Astrocyte (in vitro differentiated cells and primary cell): ENCODE data around the gene SLC36A3. TPM values are rescaled to one million over a fixed set of nuclear protein-coding genes. Genes with fewer than 3 reads are reported as not detected.

Source experiments
- DNase-seq: peaks from one replicate; pipeline ENCODE4 v3.0.0-alpha.2; 2010; ENCODE audit warnings: low read depth
- FAIRE-seq: peaks from 2 replicates; lab custom pipeline; 2011; peaks lifted over from hg19 to GRCh38; lab: Jason Lieb, UNC
- H2AFZ ChIP-seq: 2 replicates; pipeline ENCODE4 v1.6.0; 2012; ENCODE audit warnings: low read depth, low read length, inconsistent platforms
- H3K27ac ChIP-seq: 2 replicates; pipeline ENCODE4 v1.5.1; 2011; ENCODE audit warnings: low read depth, low read length, inconsistent platforms
- H3K27me3 ChIP-seq: 2 replicates; pipeline ENCODE4 v1.6.0; 2011; ENCODE audit warnings: low read length, inconsistent platforms; ENCODE audit not compliant: insufficient read depth
- H3K36me3 ChIP-seq: 2 replicates; pipeline ENCODE4 v1.5.1; 2011; ENCODE audit warnings: low read length, inconsistent platforms; ENCODE audit not compliant: insufficient read depth
- H3K4me1 ChIP-seq: 2 replicates; pipeline ENCODE4 v1.5.1; 2011; ENCODE audit warnings: low read length, inconsistent platforms; ENCODE audit not compliant: insufficient read depth
- H3K4me2 ChIP-seq: 2 replicates; pipeline ENCODE4 v1.6.0; 2012; ENCODE audit warnings: low read length, inconsistent platforms
- H3K4me3 ChIP-seq: 2 replicates; pipeline ENCODE4 v1.5.1; 2011; ENCODE audit warnings: low read depth, mild to moderate bottlenecking, low read length, inconsistent platforms; ENCODE audit not compliant: insufficient read depth
- H3K79me2 ChIP-seq: 2 replicates; pipeline ENCODE4 v1.6.0; 2012; ENCODE audit warnings: mild to moderate bottlenecking, low read length, inconsistent platforms; ENCODE audit not compliant: insufficient read depth
- H3K9ac ChIP-seq: 2 replicates; pipeline ENCODE4 v1.6.0; 2012; ENCODE audit warnings: mild to moderate bottlenecking, low read length, inconsistent platforms
- H3K9me3 ChIP-seq: 2 replicates; pipeline ENCODE4 v1.5.1; 2012; ENCODE audit warnings: low read depth, mild to moderate bottlenecking, low read length, inconsistent platforms; ENCODE audit not compliant: insufficient read depth
- H4K20me1 ChIP-seq: 2 replicates; pipeline ENCODE4 v1.6.0; 2012; ENCODE audit warnings: low read length, inconsistent platforms; ENCODE audit not compliant: insufficient read depth
- H3K27ac Mint-ChIP-seq: one replicate; pipeline ENCODE4 v1.8.0; 2021; ENCODE audit warnings: mild to moderate bottlenecking, mixed read lengths; ENCODE audit not compliant: unreplicated experiment
- H3K27me3 Mint-ChIP-seq: one replicate; pipeline ENCODE4 v1.8.0; 2021; ENCODE audit warnings: low read depth, mixed read lengths; ENCODE audit not compliant: unreplicated experiment
- H3K36me3 Mint-ChIP-seq: one replicate; pipeline ENCODE4 v1.8.0; 2021; ENCODE audit warnings: low read depth, mixed read lengths; ENCODE audit not compliant: unreplicated experiment
- H3K4me1 Mint-ChIP-seq: one replicate; pipeline ENCODE4 v1.8.0; 2021; ENCODE audit warnings: low read depth, mixed read lengths; ENCODE audit not compliant: unreplicated experiment
- H3K4me3 Mint-ChIP-seq: one replicate; pipeline ENCODE4 v1.8.0; 2021; ENCODE audit warnings: mild to moderate bottlenecking, moderate library complexity, mixed read lengths; ENCODE audit not compliant: unreplicated experiment
- H3K9me3 Mint-ChIP-seq: one replicate; pipeline ENCODE4 v1.8.0; 2021; ENCODE audit warnings: mild to moderate bottlenecking, mixed read lengths; ENCODE audit not compliant: unreplicated experiment
- EZH2 ChIP-seq: IDR thresholded peaks from 2 replicates; pipeline ENCODE4 v1.6.1; 2012; ENCODE audit warnings: mild to moderate bottlenecking, low read length, inconsistent platforms; ENCODE audit not compliant: insufficient read depth
- total RNA-seq: library from RNA; stranded (reverse); gene quantifications from 2 replicates; pipeline ENCODE4 v1.2.1, GENCODE V29; 2021
- TF ChIP-seq, protein P1 (sequence below): IDR thresholded peaks from 2 replicates; pipeline ENCODE4 v1.5.1; 2011; ENCODE audit warnings: low read depth, mild to moderate bottlenecking, inconsistent platforms, low read length, moderate library complexity; ENCODE audit not compliant: insufficient read depth

SLC36A3 gene
- total RNA-seq, 1 donor from 2014 or later = not detected

DNA sequence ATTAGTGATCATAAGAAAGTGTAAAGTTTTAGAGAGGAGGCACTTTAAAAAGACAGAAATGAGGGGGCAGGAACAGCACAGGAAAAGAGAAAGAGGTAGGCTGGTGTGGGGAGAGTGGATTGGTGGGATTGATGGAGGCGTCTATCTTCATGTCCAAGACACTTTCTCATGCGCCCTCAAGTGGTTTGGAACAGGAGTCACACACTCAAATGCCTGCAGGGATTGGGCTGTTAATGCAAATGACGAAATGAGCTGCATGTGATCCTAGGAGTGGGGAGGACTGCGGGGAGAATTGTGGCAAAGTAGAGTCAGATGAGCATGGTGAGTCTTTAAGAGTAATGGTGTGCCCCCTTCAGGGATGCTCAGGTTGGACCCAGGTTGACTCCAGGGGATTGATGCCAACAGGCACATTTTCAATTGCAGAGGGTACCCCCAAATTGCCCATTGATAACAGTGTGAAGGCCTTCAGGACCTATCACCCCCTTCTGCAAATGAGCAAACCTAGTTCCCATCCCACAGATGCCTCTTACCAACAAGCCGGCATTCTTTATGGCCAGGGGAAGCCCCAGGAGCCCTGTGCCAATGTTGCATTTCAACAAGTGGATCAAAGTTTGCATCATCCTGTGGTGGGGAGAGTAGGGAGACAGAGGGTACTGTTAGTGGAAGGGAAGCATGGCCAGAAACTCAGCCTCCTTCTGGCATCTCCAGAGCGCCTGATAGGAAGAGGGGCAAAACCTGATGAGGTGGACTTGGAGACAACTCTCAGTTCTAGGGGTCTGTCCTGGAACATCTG lies 5.3 kb downstream of the SLC36A3 start:
- H3K36me3 ChIP-seq = no peaks in the 10 kb centered on the region
- H4K20me1 ChIP-seq = no peaks in the 10 kb centered on the region
- H3K4me3 ChIP-seq = no peak overlapping the region
- H3K9me3 ChIP-seq = no peaks in the 10 kb centered on the region
- H3K4me1 ChIP-seq = no peaks in the 10 kb centered on the region
- TF ChIP-seq, protein P1, sequence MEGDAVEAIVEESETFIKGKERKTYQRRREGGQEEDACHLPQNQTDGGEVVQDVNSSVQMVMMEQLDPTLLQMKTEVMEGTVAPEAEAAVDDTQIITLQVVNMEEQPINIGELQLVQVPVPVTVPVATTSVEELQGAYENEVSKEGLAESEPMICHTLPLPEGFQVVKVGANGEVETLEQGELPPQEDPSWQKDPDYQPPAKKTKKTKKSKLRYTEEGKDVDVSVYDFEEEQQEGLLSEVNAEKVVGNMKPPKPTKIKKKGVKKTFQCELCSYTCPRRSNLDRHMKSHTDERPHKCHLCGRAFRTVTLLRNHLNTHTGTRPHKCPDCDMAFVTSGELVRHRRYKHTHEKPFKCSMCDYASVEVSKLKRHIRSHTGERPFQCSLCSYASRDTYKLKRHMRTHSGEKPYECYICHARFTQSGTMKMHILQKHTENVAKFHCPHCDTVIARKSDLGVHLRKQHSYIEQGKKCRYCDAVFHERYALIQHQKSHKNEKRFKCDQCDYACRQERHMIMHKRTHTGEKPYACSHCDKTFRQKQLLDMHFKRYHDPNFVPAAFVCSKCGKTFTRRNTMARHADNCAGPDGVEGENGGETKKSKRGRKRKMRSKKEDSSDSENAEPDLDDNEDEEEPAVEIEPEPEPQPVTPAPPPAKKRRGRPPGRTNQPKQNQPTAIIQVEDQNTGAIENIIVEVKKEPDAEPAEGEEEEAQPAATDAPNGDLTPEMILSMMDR = peak; percentile 19
- no peak for TF ChIP-seq EZH2
- Mint-ChIP-seq H3K4me1 (peaks cover 2% of the 10 kb centered on the region), H3K27me3 (peaks cover 16% of the 10 kb centered on the region), H3K4me3 (no peak overlapping the region), H3K9me3 (peaks cover 2% of the 10 kb centered on the region), H3K36me3 (no peaks in the 10 kb centered on the region), H3K27ac (no peak overlapping the region)
- H3K27me3 ChIP-seq = peaks cover 7% of the 10 kb centered on the region
- H3K9ac ChIP-seq = no peak overlapping the region
- no peak overlapping the region for H2AFZ ChIP-seq
- DNase-seq (no peak), FAIRE-seq (no peak)
- H3K79me2 ChIP-seq = no peaks in the 10 kb centered on the region
- H3K27ac ChIP-seq = no peak overlapping the region
- H3K4me2 ChIP-seq = no peak overlapping the region

GRCh38 chr5:151296974-151297373 lies 6.6 kb downstream of the SLC36A3 start:
- H3K27me3 ChIP-seq = peaks cover 7% of the 10 kb centered on the region
- Mint-ChIP-seq H3K4me3 (no peak overlapping the region), H3K4me1 (peaks cover 2% of the 10 kb centered on the region), H3K36me3 (no peaks in the 10 kb centered on the region), H3K27ac (no peak overlapping the region), H3K9me3 (peaks cover 2% of the 10 kb centered on the region), H3K27me3 (peaks cover 12% of the 10 kb centered on the region)
- H2AFZ ChIP-seq = no peak overlapping the region
- no peak for TF ChIP-seq EZH2
- TF ChIP-seq, protein P1 = no peak
- no peak overlapping the region for H3K9ac ChIP-seq
- no peak overlapping the region for H3K4me2 ChIP-seq
- no peaks in the 10 kb centered on the region for H3K9me3 ChIP-seq
- no peaks in the 10 kb centered on the region for H4K20me1 ChIP-seq
- H3K79me2 ChIP-seq = no peaks in the 10 kb centered on the region
- H3K4me3 ChIP-seq = no peak overlapping the region
- no peak for DNase-seq
- H3K27ac ChIP-seq = no peak overlapping the region
- H3K4me1 ChIP-seq = no peaks in the 10 kb centered on the region
- no peaks in the 10 kb centered on the region for H3K36me3 ChIP-seq
- FAIRE-seq = no peak

GRCh38 chr5:151296478-151296830 lies 7.1 kb downstream of the SLC36A3 start:
- no peak overlapping the region for H3K9ac ChIP-seq
- no peak for FAIRE-seq
- H4K20me1 ChIP-seq = no peaks in the 10 kb centered on the region
- no peaks in the 10 kb centered on the region for H3K9me3 ChIP-seq
- H3K27ac ChIP-seq = no peak overlapping the region
- Mint-ChIP-seq H3K36me3 (no peaks in the 10 kb centered on the region), H3K27ac (no peak overlapping the region), H3K27me3 (peaks cover 12% of the 10 kb centered on the region), H3K9me3 (peaks cover 2% of the 10 kb centered on the region), H3K4me3 (no peak overlapping the region), H3K4me1 (peaks cover 2% of the 10 kb centered on the region)
- DNase-seq = no peak
- no peaks in the 10 kb centered on the region for H3K36me3 ChIP-seq
- H3K4me3 ChIP-seq = no peak overlapping the region
- no peaks in the 10 kb centered on the region for H3K79me2 ChIP-seq
- TF ChIP-seq, protein P1 = no peak
- TF ChIP-seq EZH2 = no peak
- H3K4me1 ChIP-seq = no peaks in the 10 kb centered on the region
- no peak overlapping the region for H3K4me2 ChIP-seq
- H2AFZ ChIP-seq = no peak overlapping the region
- peaks cover 7% of the 10 kb centered on the region for H3K27me3 ChIP-seq
